Measurements from ENCODE around the gene FOXP1.

- TF ChIP-seq POLR2A (IDR thresholded peaks at IDR 0.05; ENCODE audit: low read depth, low read length) (no peak), SPI1 (IDR thresholded peaks at IDR 0.05; ENCODE audit: low read depth, low read length) (no peak)
Measured at GRCh38 chr3:71302604-71303003, 280.9 kb downstream of the FOXP1 start.
